Suprapubic skin (tissue), 4 donors: Measurements from ENCODE around the gene CORO1C. TPM values are rescaled to one million over a fixed set of nuclear protein-coding genes. Genes with fewer than 3 reads are reported as not detected.

Experiments used
- DNase-seq, 2 donors: peaks; one replicate each; pipeline ENCODE4 v3.0.0-alpha.2; 2019; ENCODE audit warnings: low spot score in 2 of 2
- H3K27ac ChIP-seq: fragments of 200-600 bp; sonication (generic); one replicate; pipeline ENCODE4 v1.5.1; 2019
- H3K27me3 ChIP-seq: fragments of 200-600 bp; sonication (generic); one replicate; pipeline ENCODE4 v1.5.1; 2019
- H3K36me3 ChIP-seq: fragments of 200-600 bp; sonication (generic); one replicate; pipeline ENCODE4 v1.5.1; 2019
- H3K4me1 ChIP-seq: fragments of 200-600 bp; sonication (generic); one replicate; pipeline ENCODE4 v1.5.1; 2019
- H3K4me3 ChIP-seq: fragments of 200-600 bp; sonication (generic); one replicate; pipeline ENCODE4 v1.5.1; 2019; ENCODE audit warnings: mild to moderate bottlenecking
- H3K9me3 ChIP-seq: fragments of 200-600 bp; sonication (generic); one replicate; pipeline ENCODE4 v1.5.1; 2019
- CTCF ChIP-seq, 2 donors: fragments of 200-600 bp in 1 of 2; fragments of 450-650 bp in 1 of 2; sonication (generic) in 1 of 2; IDR thresholded peaks; one replicate each; pipeline ENCODE4 v1.5.1; 2016 to 2019; ENCODE audit warnings: antibody characterized with exemption in 2 of 2, mild to moderate bottlenecking in 1 of 2, moderate library complexity in 1 of 2
- EP300 ChIP-seq: sonication (generic); formaldehyde crosslinking; IDR thresholded peaks from one replicate; pipeline ENCODE4 v1.6.1; 2017; ENCODE audit warnings: antibody characterized with exemption
- POLR2A ChIP-seq, 2 donors: fragments of 450-650 bp; IDR thresholded peaks; one replicate each; pipeline ENCODE4 v1.6.1; 2017; ENCODE audit warnings: antibody characterized with exemption in 2 of 2, mild to moderate bottlenecking in 2 of 2, moderate library complexity in 2 of 2
- POLR2AphosphoS5 ChIP-seq, 3 donors: sonication (generic); formaldehyde crosslinking; IDR thresholded peaks; one replicate each; pipeline ENCODE4 v1.6.1; 2017; ENCODE audit warnings: antibody characterized with exemption in 3 of 3
- WGBS: methylation state at CpG from one replicate; pipeline ENCODE4 v1.1.5; 2018; 5-methylcytosine and 5-hydroxymethylcytosine counted together
- total RNA-seq, 4 donors: library from RNA; depleted of rRNA; stranded (reverse); fragments of >200 nt; gene quantifications; one replicate each; pipeline ENCODE4 v1.1.0, GENCODE V29; 2016

Gene CORO1C
- total RNA-seq, 4 donors from 2014 or later: 117 to 175 (median 142) TPM

DNA sequence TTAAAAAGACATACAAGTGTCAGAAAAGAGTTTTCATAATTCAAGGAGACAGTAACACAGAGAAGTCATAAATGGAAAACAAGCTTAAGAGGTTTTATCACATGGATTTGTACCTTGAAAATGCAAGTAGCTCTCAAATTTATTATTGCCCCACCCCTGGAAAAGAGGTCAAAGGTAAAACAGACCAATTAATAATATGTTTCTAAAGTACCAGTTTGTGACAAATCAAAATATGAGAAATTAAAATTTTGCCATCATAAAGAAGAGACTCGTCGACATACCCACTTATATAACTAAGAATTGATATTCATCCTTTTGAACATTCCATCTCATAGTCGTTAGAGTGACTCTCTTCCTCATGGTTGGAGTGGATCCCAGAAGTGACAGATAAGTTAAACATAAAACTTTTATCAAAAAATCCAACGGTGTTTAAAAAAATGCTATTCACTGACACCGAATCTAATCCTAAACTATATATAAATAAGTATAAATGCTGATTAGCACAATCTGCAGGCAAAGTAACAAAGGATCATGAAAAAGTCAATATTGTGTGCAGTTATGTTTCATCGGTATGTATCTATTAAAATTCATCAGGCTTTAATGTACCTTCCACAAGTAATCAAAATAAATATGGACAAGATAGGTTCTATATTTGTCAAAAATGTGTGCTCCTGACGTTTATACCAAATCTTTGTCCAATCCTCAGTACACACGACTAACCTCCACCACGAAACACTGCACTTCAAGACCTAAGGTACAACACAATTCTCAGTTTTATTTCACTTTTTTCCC, 2.3 kb downstream of the CORO1C start:
- WGBS: 40% methylated on average over 9 of the region's 9 CpGs
- peaks cover 53% of the 10 kb centered on the region for H3K4me1 ChIP-seq

GRCh38 chr12:108727868-108728735, 3.2 kb downstream of the CORO1C start:
- 70% methylated on average over 7 of the region's 7 CpGs for WGBS
- H3K27ac ChIP-seq: no peak overlapping the region

More for the DNA sequence above, 2.3 kb downstream of the CORO1C start:
- TF ChIP-seq CTCF (IDR thresholded peaks at IDR 0.05) (no peak), EP300 (no peak), POLR2A (IDR thresholded peaks at IDR 0.05) (no peak), POLR2AphosphoS5 (IDR thresholded peaks at IDR 0.05) (no peak)
- Histone ChIP-seq H3K36me3 (no peaks in the 10 kb centered on the region), H3K4me3 (peak overlapping the region; percentile 96), H3K27ac (peak overlapping the region; percentile 100), H3K9me3 (no peaks in the 10 kb centered on the region), H3K27me3 (no peaks in the 10 kb centered on the region)
- DNase-seq: no peak

GRCh38 chr12:108727161-108727560, 4.2 kb downstream of the CORO1C start:
- Histone ChIP-seq H3K27me3 (no peaks in the 10 kb centered on the region), H3K36me3 (no peaks in the 10 kb centered on the region), H3K9me3 (no peaks in the 10 kb centered on the region), H3K27ac (no peak overlapping the region), H3K4me3 (no peak overlapping the region), H3K4me1 (peaks cover 60% of the 10 kb centered on the region)
- no peak for DNase-seq
- TF ChIP-seq POLR2AphosphoS5 (IDR thresholded peaks at IDR 0.05): no peak
- TF ChIP-seq CTCF (IDR thresholded peaks at IDR 0.05): no peak
- TF ChIP-seq POLR2A (IDR thresholded peaks at IDR 0.05): no peak
- no peak for TF ChIP-seq EP300
- WGBS: 98% methylated on average over 1 of the region's 1 CpG

More at GRCh38 chr12:108727868-108728735, 3.2 kb downstream of the CORO1C start:
- TF ChIP-seq EP300: no peak
- TF ChIP-seq POLR2AphosphoS5 (IDR thresholded peaks at IDR 0.05): no peak
- no peak for TF ChIP-seq POLR2A (IDR thresholded peaks at IDR 0.05)
- TF ChIP-seq CTCF (IDR thresholded peaks at IDR 0.05): no peak
- H3K4me1 ChIP-seq: peaks cover 58% of the 10 kb centered on the region
- no peaks in the 10 kb centered on the region for H3K36me3 ChIP-seq
- no peak for DNase-seq
- H3K4me3 ChIP-seq: peak overlapping the region; percentile 96
- H3K9me3 ChIP-seq: no peaks in the 10 kb centered on the region
- no peaks in the 10 kb centered on the region for H3K27me3 ChIP-seq

GRCh38 chr12:108724890-108725151, 6.5 kb downstream of the CORO1C start:
- Histone ChIP-seq H3K4me3 (no peak overlapping the region), H3K4me1 (peaks cover 72% of the 10 kb centered on the region)

More at GRCh38 chr12:108724890-108725151, 6.5 kb downstream of the CORO1C start:
- no peak for DNase-seq
- Histone ChIP-seq H3K27ac (no peak overlapping the region), H3K9me3 (no peaks in the 10 kb centered on the region), H3K36me3 (no peaks in the 10 kb centered on the region), H3K27me3 (no peaks in the 10 kb centered on the region)
- TF ChIP-seq POLR2A (IDR thresholded peaks at IDR 0.05): no peak
- no peak for TF ChIP-seq CTCF (IDR thresholded peaks at IDR 0.05)
- no peak for TF ChIP-seq POLR2AphosphoS5 (IDR thresholded peaks at IDR 0.05)
- TF ChIP-seq EP300: no peak
